GM18519 (cell line): Measurements from ENCODE around the gene NOTCH3.

Experiments used
- ATAC-seq: cut with Tn5 transposase; IDR thresholded peaks from one replicate; pipeline ENCODE4 v1.9.1; 2021; ENCODE audit warnings: mild to moderate bottlenecking, moderate library complexity; ENCODE audit not compliant: unreplicated experiment, low FRiP score

Gene NOTCH3

DNA sequence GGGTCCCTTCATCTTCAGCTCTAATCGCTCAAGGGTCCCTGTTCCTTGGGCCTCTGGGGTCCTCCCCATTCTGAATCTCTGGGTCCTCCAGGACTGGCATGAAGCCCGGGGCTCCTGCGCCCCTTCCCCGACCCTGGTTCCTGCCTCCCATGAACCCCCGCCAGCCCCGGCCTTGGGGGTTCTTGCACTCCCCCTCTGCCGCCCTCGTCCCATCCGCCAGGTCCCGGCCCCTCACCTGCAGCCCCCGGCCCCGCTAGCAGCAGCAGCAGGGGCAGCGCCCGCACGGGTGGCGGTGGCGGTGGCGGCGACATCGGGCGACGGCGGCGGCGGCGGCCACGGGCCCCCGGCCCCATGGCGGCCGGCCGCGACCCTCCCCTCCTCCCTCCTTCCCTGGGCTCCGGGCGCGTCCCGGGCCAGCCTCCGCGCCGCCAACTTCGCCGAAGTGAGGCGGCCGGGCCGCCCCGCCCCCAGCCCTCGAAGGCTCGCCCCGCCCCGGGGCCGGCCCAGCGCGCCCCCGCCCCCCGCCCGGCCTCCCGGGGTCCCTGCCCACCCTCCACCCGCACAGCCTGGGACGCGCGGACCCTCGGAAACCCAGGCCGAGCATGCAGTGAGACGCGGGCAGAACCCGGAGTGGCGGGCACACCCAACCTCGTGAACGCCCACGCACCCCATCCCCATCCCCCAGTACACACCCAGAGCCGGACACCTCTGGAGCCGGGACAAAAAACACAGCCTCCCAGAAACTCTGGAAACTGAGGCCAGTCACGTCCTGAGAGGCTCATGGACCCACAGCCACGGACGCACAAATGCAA is at the start of gene NOTCH3:
Gene NOTCH3, minus strand, starts transcription at position 443 of the 812 bp plus-strand sequence. Its CDS starts 90 bp downstream, at position 353.
- no peak for ATAC-seq

DNA sequence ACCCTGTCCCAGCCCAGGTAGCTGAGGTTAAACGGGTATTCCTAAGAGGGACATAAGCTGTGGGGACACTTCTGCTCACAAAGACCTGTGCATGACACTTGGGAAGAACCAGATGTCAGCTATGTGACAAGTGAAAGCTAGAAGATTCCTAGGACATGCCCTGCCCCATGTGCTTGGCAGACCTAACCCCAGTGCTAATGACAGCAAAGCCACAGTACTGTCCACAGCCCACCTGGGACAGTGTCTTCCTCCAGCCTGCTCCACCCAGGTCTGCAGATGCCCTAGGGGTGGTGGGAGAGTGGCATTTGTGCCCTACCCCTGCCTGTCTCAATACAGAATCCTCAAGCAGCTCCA is 49.8 kb upstream of the NOTCH3 start:
- no peak for ATAC-seq

DNA sequence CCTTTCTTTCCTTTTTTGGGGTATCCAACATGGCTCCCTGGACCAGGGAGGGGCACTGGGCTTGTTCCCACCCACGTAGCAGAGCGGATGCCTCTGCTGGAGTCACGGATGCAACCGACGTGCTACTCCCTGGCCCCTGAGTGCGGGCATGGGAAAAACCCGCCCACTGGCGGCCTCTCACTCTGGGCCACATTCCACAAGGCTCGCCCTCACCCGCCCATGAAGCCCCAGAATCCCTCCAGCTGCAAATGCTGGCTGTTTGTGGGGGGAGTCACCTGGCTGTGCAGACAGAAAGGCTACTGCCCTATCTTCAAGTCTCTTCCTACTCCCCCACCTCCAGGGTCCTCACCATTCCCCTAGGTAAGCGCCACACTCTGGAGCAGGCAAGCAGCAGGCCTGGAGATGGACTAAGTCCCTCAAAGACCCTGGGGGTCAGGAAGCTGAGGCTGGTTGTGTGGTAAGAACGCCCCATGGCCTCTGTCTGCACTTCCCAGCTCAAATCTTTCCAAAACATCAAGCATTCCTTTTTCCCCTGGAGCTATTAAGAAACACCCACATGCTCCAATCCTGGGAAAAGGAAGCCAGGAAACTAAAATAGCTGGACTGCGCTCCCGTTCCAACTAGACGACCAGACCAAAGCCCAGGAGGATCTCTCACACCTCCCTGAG is 49.3 kb upstream of the NOTCH3 start:
- ATAC-seq: no peak

DNA sequence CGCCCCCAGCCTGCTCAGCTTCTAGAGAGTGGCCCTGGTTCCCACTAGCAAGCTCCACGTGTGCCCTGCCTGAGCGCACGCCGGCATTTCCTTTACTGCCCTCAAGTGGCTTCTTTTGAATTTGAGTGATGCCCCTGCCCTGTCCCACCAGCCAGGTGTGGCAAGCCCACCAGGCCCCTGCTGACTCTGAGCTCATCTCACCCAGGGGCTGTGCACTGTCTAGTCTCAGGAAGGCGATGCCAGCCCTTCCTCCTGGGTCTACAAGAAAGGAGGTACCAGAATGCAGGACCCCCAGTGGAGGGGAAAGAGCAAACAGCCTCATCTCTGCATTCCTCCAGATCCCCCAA is 48.7 kb upstream of the NOTCH3 start:
- no peak for ATAC-seq

DNA sequence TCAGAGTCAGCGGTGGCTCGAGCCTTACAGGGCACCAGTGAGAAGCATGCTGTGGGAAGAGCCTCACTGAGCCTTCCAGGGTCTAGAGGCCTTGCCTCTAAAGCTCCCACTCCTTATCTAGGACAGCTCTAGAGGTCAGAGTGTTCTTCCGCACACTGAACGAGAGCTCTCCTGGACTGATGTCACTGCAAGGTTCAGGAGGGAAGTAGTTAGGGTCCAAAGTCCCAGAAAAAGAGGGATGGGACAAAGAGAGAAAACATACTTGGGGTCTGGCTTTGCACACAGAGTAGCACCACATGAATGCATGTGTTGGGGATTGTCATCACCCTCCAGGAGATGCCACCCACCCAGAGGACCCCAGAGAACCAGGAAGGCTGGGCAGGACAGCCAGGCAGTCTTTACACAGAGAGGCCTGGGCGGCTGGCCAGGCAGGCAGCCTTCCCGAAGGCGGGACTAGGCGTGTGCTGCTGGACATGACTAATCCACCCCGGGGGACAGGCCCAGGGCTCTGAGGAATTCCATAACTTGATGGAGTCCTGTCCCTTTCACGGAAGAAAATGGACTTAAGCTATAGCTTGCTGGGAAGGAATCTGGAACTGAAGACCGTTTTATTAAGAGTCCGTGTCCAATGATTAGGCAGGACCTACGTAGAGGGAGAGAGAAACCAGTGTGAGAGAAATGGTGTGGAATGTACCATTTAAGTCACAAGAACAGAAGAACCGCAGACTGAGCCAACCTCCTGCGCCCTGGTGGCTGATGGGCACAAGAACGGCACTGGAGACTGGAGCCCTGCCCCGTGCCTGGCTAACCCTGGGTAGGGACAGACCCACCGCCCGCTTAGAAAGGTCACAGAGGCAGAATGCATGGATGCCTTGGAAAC is 48.1 kb upstream of the NOTCH3 start:
- ATAC-seq: no peak

DNA sequence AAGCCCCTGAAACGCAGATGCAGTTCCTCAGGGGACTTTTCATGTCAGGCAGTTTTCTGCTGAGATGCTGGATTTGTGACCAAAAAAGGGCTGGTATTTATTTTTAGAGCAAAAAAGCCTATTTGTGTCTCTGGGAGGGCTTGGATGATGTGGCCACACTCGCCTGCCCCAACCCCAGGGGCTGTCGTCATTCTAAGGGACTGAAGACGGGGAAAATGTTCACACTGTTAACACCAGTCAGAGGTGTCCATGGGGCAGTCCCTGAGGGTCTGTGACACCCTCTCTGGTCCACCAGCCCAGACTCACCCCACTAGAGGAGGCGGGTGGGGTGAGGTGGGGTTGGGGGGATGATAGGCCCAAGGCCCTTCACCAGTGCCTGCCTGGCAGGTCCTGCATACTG is 47.3 kb upstream of the NOTCH3 start:
- ATAC-seq: no peak

DNA sequence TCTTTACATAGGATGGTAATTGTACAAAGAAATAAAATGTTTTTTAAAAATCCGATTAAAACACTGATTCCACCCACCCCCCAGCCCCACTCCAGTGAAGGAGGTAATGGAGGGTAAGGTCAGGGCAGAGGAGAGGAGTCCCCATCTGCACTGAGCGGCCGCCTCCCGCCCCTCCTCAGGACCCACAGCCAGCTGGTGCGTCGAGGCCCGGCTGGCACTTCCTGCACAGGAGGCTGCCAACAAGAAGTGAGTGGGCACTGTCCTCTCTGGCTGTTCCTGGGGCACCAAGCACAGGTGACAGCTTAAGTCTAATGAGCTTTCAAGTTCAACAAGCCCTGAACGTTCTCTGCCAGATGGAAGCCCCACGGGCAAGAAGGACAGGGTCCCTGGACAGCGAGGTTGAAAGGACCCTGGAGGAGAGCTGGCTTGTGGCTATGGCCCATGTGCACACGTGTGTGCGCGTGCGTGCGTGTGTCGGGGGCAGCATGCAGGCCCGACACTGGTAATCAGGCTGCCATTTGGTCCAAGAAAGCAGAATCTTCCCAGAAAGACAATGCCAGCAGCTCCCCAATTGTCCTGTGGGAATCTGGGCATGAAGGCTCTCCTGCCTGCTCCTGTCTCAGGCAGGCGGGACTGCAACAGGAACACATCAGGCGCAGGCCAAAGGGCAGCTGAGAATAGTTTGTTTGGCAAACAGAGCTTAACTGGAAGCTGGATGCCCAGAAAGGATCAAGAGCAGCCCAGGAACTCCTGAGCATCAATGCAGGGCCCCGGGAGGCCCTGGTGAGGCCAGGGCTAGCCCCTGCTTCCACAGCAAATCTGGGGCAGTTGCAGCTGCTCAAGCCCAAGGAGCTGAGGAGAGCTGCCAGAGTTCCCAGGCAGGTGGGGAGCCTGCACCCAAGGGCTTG is 46.6 kb upstream of the NOTCH3 start:
- no peak for ATAC-seq

DNA sequence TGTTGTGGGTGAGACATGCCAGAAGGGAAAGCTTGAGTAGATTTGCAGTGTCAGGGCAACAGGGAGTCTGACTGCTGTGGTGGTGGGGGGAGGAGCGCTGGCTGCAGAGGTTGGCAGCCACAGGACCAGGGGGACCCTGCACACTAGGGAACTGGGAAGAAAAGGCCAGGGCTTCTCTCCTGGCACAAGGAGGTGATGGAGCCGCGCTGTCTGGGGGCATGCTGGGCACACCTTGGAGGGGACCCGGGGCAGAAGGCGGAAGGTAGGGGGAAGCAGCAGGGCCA is 45.3 kb upstream of the NOTCH3 start:
- ATAC-seq: no peak

DNA sequence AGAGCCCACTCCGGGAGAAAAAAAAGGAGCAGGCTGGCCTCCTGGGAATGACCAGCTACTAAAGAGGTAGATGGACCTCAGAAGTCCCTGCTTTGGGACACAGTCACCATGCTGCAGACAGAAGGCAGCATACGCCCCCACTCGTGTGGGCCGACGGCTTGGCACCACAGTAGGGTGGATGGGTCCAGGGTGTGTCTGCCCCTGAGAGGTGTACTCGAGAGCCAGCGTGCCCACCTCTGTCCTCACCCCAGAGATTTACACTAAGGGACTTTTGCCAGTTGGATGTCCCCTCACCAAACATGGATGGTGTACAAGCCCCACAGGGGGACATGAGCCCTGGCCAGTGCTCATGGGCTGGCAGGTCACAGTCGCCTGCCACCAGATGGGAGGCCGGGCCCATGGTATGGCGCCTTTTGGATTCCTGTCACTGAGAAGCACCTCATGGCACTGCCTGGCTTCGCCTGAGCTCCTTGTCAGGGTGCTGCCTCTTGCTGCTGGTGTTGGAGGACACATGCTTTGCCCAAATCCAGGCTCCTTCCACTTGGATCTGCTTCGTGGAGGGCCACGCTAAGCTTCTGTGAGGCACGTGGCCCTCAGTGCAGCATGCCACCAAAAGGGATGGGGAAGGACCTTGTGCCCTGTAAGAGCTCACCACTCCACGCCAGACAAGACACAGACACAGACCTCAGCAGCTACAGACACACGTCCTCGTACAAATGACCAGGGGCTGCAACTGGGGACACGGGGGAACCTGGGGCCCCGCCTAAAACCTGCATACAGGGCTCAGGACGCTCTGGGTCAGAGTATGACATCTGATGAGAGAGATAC is 44.8 kb upstream of the NOTCH3 start:
- ATAC-seq: no peak

DNA sequence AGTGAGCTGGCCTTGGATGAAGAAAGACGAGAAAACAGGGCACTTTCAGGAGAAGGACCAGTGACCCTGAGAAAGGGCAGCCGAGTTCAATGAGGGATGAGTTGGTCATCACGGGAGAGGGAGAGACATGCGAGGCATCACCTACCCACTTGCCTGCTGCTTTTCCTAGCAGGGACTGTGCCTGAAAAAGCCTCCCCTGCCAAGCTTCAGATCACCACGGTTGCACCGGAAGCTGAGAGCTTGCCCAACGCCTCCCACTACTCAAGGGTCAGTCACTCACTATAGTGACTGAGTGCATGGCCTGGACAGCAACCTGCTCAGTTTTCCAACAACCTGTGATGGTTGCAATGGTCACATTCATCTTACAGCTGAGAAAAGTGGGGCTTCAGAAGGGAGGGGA is 44.0 kb upstream of the NOTCH3 start:
- no peak for ATAC-seq

DNA sequence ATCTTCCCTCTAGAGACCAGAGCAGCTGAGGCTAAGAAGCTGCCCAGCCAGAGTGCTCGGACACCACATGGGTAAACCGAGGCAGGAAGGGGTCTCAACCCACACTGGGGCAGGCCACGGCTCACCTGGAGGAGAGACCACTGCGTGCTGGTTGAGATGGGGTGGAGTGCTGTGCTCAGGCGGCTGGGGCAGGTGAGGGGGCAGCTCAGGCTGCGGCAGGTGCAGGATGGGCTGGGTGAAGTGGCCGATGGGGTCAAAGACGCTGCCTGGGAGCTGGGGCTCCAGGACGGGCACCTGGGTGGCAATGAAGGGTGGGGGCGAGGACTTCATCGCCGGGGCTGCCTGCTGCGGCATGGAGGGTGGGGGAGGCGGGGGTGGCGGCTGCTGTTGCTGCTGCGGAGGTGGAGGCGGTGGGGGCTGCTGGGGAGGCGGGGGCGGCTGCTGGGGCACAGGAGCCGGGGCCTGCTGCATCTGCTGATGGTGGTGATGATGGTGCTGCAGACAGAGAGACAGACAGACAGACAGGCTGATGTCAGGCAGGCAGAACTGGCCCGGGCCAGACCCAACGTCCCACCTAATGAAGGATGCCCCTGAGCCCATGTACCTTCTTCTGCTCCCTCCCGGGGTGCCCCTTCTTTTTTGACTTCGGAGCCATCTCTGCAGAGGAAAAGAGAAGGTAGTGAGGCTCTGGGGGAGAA is 43.5 kb upstream of the NOTCH3 start:
- ATAC-seq: no peak

DNA sequence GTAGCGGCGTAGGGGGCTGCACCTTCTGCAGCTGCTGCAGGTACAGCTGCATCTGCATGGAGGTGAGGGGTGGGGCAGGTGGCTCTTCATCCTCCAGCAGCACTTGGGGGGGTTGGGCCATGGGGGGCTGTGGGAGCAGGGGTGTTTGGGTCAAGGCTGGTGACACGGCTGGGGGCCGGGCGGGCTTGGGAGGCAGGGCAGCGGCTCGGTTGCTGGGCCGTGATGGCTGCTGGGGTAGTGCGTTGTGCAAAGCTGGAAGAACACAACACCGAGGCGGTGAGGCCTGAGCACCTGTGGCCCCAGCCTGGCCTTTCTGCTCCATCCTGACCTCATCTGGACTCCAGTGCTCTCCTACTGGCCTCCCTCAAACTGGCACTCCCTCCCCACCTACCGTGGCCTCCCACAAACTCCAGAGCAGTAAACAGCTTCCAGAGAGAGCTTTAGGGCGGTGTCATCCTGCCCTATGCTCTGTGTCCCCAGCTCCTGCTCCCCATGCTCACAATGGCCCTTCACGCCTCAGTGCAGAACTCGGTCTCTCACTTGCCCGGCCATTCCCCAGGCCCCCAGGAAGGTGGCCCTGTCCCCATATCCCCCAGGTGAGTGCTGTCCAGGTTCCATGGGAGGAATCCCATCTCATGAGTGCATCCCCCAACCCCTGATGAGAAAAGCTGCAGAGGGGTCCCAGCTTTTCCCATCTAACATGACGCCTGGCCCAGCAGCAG is 42.6 kb upstream of the NOTCH3 start:
- ATAC-seq: no peak

DNA sequence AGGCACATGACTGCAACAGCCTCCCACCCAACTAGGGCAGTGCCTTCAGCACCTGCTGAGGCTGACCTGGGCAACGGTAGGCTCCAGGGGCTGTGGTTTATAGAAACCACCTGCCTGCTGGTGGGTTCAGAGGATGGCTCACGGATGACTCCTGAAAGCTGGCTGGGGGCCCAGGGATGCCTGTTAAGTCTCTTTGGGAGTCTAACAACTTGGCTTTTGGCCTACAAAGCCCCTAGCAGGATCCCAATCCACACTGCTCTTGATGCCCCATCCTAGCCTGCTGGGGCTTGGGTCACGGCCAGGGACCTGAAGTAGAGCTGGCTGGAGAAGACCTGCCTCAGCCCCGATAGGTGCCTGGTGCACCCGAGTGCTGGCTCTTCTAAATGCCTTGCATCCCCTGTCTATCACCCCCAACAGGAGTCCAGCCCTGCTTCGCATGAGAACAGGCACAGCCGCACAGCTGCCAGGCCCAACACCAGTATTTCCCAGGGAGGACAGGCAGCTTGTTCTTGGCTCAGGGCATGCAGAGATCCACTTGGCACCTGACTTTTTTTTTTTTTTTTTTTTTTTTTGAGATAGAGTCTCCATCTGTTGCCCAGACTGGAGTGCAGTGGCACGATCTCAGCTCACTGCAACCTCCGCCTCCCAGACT is 40.6 kb upstream of the NOTCH3 start:
- no peak for ATAC-seq

DNA sequence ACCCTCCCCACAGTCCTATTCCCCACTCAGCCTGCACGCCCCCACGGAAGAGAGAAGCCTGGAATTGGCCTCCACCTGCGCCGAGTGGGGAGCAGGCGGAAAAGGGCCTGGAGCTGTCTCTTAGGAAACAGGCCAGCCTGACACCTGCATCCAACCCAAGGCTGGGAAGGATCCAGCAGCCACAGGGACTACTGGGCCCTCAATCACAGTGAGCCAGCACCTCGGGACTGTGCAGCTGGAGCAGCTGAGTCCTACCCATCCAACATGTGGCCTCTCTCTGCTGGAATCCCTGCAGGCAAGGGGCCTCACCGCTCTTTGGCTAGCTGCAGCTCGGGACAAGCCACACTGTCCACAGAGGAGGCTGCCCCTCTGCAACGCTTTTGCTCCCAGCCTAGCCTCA is 39.7 kb upstream of the NOTCH3 start:
- no peak for ATAC-seq

DNA sequence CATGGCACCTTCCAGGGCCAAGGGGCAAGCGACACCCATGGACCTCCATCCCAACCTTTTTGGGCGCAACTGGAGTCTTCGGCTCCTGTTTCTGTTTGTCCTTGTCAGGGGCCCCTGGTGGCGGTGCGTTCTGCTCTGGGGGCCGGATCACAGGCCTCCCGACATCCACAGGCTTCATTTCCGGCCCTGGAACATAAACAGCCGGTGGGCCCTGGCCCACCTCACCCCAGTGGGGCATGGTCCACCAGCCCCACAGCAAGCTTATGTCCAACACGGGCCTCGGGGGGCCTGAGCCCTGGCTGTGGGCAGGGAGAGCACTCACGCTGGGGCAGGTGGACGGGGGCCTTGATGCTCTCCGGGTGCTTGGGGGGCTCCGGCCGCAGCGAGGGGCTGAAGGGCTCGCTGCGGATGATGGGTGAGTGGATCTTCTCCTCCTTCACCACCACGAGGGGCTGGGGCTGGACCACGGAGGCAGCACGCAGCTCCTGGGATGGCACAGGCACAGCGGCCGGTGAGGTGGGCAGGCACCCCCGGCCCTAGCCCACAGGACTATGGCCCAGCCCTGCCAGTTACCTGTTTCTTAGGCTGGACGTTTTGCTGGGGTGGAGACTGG is 38.6 kb upstream of the NOTCH3 start:
- no peak for ATAC-seq

DNA sequence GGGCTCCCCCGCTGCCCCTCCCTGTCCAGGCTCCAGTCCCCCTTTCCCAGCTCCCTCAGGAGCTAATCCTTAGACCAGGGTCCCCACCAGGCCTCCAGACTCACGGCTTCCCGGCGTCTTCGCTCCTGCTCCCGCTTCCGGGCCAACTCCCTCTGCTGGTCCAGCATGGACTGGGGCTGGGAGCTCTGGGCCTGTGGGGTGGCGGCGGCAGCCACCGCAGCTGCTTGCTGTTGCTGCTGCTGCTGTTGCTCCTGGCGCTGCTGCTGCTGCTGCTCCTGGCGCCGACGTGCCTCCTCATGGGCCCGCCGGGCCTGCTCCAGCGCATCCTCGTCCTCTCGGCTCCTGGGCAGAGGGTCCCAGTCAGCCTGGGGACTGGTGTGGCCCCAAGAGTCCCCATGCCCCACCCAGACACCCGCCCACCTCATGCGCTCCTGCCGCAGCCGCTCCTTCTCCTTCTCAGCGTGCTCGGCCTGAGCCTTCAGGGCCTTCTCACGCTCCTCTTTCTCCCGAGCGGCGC is 37.9 kb upstream of the NOTCH3 start:
- ATAC-seq: no peak
